AG04449 (cell line): ENCODE data around the gene WNT6.
A peak's percentile ranks its signal among the peaks of the same experiment; 100 is the strongest.
"Not testable (repeated sequence)": the region's sequence is repeated elsewhere in the genome, so short reads cannot be mapped to it uniquely, and the experiment has no call there.

ENCODE experiments used
- CTCF ChIA-PET: fragments of 350-600 bp; formaldehyde crosslinking; extraction: SDS; loops from one replicate; lab custom pipeline; 2021; ENCODE audit warnings: antibody characterized with exemption; lab: Yijun Ruan, JAX
- POLR2A ChIA-PET: fragments of 400-600, 350-600 bp; formaldehyde crosslinking; extraction: SDS; loops from one replicate; lab custom pipeline; 2020; ENCODE audit warnings: antibody characterized with exemption, inconsistent platforms; lab: Yijun Ruan, JAX
- DNase-seq: peaks from one replicate; pipeline ENCODE4 v3.0.0-alpha.2; 2010; ENCODE audit warnings: low read depth, low spot score
- H3K4me3 ChIP-seq: 2 replicates; pipeline ENCODE4 v1.5.1; 2011; ENCODE audit warnings: low read depth, mild to moderate bottlenecking, control low read depth, low read length
- TF ChIP-seq, protein P1 (sequence below): IDR thresholded peaks from one replicate; pipeline ENCODE4 v1.5.1; 2011; ENCODE audit warnings: mild to moderate bottlenecking, moderate library complexity, low read length, control low read depth, inconsistent platforms; ENCODE audit not compliant: insufficient read depth; ENCODE audit errors: missing control alignments

The WNT6 gene

DNA sequence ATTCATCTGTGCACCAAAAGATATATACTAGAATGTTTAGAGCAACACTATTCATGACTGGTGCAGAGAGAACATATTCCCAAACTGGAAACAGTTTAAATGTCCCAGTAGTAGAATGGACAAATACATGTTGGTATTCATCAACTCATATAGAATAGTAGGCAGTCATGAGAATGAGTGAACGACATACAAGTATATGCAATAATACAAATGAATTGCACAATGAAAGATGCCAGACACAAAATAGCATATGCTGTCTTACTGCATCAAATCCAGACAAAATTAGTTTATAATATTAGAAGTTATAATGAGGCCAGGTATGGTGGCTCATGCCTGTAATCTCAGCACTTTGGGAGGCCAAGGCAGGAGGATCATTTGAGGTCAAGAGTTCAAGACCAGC, 19.7 kb upstream of the WNT6 start:
- no peak overlapping the region for H3K4me3 ChIP-seq
- DNase-seq, result no peak
- POLR2A ChIA-PET, result no interaction called here
- CTCF ChIA-PET, result interaction anchor here (1.3 to 5.3 kb wide), 2 partner anchors 8 to 12 kb away, joined by 4 to 28 read pairs; no protein-coding TSS in a partner anchor
- TF ChIP-seq, protein P1, sequence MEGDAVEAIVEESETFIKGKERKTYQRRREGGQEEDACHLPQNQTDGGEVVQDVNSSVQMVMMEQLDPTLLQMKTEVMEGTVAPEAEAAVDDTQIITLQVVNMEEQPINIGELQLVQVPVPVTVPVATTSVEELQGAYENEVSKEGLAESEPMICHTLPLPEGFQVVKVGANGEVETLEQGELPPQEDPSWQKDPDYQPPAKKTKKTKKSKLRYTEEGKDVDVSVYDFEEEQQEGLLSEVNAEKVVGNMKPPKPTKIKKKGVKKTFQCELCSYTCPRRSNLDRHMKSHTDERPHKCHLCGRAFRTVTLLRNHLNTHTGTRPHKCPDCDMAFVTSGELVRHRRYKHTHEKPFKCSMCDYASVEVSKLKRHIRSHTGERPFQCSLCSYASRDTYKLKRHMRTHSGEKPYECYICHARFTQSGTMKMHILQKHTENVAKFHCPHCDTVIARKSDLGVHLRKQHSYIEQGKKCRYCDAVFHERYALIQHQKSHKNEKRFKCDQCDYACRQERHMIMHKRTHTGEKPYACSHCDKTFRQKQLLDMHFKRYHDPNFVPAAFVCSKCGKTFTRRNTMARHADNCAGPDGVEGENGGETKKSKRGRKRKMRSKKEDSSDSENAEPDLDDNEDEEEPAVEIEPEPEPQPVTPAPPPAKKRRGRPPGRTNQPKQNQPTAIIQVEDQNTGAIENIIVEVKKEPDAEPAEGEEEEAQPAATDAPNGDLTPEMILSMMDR, result no peak

- POLR2A ChIA-PET, DNase-seq, H3K4me3 ChIP-seq: not testable (repeated sequence)
- CTCF ChIA-PET, result interaction anchor here (1.5 kb wide), 1 partner anchor 157 kb away, joined by 8 read pairs; no protein-coding TSS in a partner anchor
These were observed 15.3 kb upstream of the WNT6 start for GRCh38 chr2:218844334-218844733.

DNA sequence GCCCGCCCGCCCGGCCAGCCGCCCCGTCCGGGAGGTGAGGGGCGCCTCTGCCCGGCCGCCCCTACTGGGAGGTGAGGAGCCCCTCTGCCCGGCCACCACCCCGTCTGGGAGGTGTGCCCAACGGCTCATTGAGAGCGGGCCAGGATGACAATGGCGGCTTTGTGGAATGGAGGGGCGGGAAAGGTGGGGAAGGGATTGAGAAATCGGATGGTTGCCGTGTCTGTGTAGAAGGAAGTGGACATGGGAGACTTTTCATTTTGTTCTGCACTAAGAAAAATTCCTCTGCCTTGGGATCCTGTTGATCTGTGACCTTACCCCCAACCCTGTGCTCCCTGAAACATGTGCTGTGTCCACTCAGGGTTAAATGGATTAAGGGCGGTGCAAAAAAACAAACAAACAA, 12.6 kb upstream of the WNT6 start:
- POLR2A ChIA-PET, H3K4me3 ChIP-seq, DNase-seq: not testable (repeated sequence)
- CTCF ChIA-PET, result interaction anchor here (0.6 to 6.5 kb wide), 58 partner anchors 9 to 312 kb away, joined by 3 to 106 read pairs (median 5); partner anchors contain the start of genes BCS1L, RNF25, STK36 and TTLL4

DNA sequence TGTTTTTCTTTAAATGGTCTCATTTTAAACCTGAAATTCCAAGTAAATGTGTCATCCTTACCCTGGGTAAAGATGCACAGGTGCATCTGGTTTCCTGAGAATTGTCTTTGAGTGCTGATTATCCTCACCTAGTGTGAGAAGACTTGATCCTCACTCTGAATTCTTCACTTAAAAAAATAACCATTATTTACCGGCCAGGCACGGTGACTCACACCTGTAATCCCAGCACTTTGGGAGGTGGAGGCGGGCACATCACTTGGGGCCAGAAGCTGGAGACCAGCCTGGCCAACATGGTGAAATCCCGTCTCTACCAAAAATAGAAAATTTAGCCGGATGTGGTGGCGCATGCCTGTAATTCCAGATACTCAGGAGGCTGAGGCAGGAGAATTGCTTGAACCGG, 9.9 kb upstream of the WNT6 start:
- ChIA-PET CTCF (interaction anchor here (1.0 to 6.5 kb wide), 15 partner anchors 8 to 444 kb away, joined by 3 to 106 read pairs (median 12); partner anchors contain the start of genes BCS1L, TTLL4, WNT6 and ZNF142), POLR2A (interaction anchor here (0.6 kb wide), 1 partner anchor 812 kb away, joined by 3 read pairs; no protein-coding TSS in a partner anchor)
- H3K4me3 ChIP-seq, result no peak overlapping the region
- TF ChIP-seq, protein P1, result no peak
- no peak for DNase-seq

DNA sequence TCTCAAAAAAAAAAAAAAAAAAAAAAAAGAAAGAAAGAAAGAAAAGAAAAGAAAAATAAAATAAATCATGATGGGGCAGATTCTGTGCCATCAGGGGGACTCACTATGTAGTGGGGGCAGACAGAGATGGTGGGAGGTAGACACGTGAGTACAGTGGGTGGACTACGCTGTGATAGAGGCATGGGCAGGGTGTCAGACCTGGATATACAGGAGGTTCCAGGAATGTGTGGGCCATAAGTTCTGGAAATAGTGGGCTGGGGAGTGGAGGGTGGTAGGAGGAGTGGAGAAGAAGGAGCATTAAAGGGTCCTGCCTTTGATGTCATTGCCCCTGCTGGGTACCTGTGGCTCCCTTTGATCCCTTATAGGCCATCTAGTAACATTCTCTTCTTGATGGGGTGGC, 8.8 kb upstream of the WNT6 start:
- ChIA-PET POLR2A (interaction anchor here (0.7 kb wide), 1 partner anchor 587 kb away, joined by 3 read pairs; no protein-coding TSS in a partner anchor), CTCF (interaction anchor here (0.7 to 6.5 kb wide), 13 partner anchors 8 to 304 kb away, joined by 3 to 106 read pairs (median 24); partner anchors contain the start of genes TTLL4 and WNT6)
- TF ChIP-seq, protein P1, result no peak
- no peak for DNase-seq
- H3K4me3 ChIP-seq, result no peak overlapping the region

DNA sequence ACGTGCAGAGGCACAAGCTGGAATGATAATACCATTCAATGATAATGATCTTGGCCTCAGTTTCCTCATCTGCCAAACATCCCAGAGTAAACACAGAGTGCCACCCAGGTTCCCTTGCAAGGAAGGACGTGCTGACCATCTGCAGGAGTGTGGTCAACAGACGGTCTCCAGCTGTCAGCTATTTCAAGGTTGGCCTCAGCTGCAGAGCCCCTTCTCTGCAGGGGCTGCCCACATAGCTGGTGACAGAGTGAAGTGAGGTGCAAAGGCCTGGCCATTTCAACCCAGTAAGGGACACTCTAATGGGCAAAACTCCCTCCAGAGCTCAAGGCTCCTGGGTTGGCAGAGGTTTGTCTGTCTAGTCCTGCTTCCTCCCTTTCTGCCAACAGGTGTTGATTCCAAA, 8.3 kb upstream of the WNT6 start:
- no peak for DNase-seq
- ChIA-PET CTCF (interaction anchor here (0.7 to 6.5 kb wide), 14 partner anchors 8 to 304 kb away, joined by 3 to 106 read pairs (median 14); partner anchors contain the start of genes CYP27A1, TTLL4 and WNT6), POLR2A (no interaction called here)
- TF ChIP-seq, protein P1, result no peak
- no peak overlapping the region for H3K4me3 ChIP-seq

DNA sequence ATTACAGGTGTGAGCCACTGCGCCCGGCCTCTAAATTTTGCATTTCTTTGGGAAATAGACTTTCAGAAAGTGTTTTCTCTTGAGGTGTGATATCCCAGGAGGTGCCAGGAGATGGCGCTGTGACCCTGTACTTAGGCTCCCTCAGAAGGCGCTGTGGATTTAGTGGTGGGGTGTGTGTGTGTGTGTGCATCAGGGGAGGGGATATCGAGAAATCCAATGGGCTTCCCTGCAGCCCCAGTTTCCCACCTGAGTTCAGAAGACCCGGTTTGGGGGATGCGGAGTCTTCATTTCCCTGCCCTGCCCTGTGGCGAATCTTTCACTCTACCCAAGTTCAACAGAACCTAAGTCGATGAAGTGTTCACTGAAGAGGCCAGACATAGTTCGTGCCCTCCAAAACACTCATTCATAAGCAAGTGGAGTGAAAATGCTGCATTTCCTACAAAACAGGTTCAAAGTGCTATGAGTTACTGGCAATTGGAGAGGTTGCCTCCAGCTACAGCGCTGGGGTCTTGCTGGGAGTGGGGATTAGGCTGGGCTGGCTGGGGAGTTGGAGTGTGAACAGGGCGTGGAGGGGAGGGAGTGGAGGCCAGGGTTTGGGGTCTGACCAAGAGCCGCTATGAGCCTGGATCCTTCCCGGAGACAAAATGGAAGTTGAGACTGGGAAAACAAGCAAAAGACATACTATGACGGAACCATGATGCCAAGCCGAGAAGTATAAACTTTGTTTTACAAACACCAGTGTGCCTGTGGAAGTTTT, 6.5 kb upstream of the WNT6 start:
- TF ChIP-seq, protein P1, result peak; percentile 76
- POLR2A ChIA-PET, result no interaction called here
- CTCF ChIA-PET, result interaction anchor here (0.7 to 6.5 kb wide), 28 partner anchors 7 to 350 kb away, joined by 3 to 106 read pairs (median 4); partner anchors contain the start of genes CYP27A1, RNF25, STK36 and TTLL4
- DNase-seq, result no peak
- no peak overlapping the region for H3K4me3 ChIP-seq
